ENCODE data around the gene NPC2.

DNA sequence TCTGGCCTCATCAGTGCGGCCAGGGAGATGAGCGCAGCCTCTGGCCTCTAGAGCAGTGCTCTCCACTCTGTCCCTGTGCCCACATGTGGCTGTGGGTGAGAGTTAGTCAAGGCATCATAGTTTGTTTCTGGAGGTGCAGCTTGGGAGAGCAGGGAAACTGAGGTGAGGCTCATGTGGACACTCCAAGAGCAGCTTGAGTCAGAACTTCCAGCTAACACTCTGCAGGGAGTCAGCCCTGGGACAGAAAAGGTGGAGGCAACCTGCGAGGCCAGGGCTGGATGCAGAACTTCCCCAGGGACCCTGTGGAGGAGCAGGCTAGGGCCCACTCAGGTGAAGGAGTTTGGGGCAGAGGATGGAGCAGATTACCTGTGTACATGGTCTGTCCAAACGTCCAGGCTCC, 11.3 kb upstream of the NPC2 start:
- TF ChIP-seq POLR2A (IDR thresholded peaks at IDR 0.05; ENCODE audit: low read depth, low read length), result no peak
- TF ChIP-seq CEBPB (IDR thresholded peaks at IDR 0.05; ENCODE audit: low read depth, low read length), result no peak
- TF ChIP-seq, protein P1, sequence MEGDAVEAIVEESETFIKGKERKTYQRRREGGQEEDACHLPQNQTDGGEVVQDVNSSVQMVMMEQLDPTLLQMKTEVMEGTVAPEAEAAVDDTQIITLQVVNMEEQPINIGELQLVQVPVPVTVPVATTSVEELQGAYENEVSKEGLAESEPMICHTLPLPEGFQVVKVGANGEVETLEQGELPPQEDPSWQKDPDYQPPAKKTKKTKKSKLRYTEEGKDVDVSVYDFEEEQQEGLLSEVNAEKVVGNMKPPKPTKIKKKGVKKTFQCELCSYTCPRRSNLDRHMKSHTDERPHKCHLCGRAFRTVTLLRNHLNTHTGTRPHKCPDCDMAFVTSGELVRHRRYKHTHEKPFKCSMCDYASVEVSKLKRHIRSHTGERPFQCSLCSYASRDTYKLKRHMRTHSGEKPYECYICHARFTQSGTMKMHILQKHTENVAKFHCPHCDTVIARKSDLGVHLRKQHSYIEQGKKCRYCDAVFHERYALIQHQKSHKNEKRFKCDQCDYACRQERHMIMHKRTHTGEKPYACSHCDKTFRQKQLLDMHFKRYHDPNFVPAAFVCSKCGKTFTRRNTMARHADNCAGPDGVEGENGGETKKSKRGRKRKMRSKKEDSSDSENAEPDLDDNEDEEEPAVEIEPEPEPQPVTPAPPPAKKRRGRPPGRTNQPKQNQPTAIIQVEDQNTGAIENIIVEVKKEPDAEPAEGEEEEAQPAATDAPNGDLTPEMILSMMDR (conservative IDR thresholded peaks at IDR 0.05; ENCODE audit: low read depth, low read length), result no peak
- TF ChIP-seq CHD1 (IDR thresholded peaks at IDR 0.05; ENCODE audit: low read depth, low read length), result no peak
- no peak for TF ChIP-seq RCOR1 (IDR thresholded peaks at IDR 0.05; ENCODE audit: insufficient replicate concordance, low read length)
- TF ChIP-seq RAD21 (IDR thresholded peaks at IDR 0.05; ENCODE audit: low read length), result no peak
